Neural progenitor cell (in vitro differentiated cells): ENCODE results near the gene MDH2.

Experiments
- EZH2 ChIP-seq: fragments of 200-600 bp; sonication (generic); IDR thresholded peaks from 2 replicates; pipeline ENCODE4 v1.6.1; 2017; ENCODE audit warnings: antibody characterized with exemption, mild to moderate bottlenecking, moderate library complexity
- EZH2phosphoT487 ChIP-seq: fragments of 200-600 bp; sonication (generic); IDR thresholded peaks from 2 replicates; pipeline ENCODE4 v1.6.1; 2017; ENCODE audit warnings: antibody characterized with exemption
- TF ChIP-seq, protein P1 (sequence below): fragments of 200-600 bp; sonication (generic); IDR thresholded peaks from 2 replicates; pipeline ENCODE4 v1.5.1; 2017; ENCODE audit warnings: antibody characterized with exemption, mild to moderate bottlenecking

DNA sequence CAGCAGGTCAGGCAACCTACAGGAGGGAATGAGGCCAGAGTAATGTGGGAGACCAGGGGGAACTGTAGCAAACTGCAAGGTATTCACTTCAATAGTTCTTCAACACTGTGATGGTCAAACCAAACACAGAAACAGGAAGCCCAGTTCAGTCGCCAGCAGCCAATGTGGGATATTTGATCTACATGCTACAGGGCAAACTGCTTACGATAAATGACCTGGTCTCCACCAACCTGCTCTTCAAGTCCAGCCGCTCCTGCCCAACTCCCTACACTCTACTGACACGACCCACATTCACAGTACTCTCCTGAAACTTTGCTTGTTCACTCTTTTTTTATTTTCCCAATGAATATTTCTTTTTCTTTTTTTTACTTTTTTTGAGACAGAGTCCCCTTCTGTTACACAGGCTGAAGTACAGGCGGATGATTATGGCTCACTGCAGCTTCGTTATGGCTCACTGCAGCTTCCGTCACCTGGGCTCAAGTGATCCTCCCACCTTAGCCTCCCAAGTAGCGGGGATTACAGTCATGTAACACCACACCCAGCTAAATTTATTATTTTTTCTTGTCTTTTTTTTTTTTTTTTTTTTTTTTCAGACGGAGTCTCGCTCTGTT, 42.1 kb downstream of the MDH2 start:
- TF ChIP-seq, protein P1, sequence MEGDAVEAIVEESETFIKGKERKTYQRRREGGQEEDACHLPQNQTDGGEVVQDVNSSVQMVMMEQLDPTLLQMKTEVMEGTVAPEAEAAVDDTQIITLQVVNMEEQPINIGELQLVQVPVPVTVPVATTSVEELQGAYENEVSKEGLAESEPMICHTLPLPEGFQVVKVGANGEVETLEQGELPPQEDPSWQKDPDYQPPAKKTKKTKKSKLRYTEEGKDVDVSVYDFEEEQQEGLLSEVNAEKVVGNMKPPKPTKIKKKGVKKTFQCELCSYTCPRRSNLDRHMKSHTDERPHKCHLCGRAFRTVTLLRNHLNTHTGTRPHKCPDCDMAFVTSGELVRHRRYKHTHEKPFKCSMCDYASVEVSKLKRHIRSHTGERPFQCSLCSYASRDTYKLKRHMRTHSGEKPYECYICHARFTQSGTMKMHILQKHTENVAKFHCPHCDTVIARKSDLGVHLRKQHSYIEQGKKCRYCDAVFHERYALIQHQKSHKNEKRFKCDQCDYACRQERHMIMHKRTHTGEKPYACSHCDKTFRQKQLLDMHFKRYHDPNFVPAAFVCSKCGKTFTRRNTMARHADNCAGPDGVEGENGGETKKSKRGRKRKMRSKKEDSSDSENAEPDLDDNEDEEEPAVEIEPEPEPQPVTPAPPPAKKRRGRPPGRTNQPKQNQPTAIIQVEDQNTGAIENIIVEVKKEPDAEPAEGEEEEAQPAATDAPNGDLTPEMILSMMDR = no peak
- TF ChIP-seq EZH2phosphoT487 = no peak
- TF ChIP-seq EZH2 = no peak
